Stimulated activated CD4-positive, alpha-beta T cell treated with anti-CD3 and anti-CD28 coated beads, Interleukin-1b, Interleukin-23, amount 100 ng/mL, for 1 hour (primary cell): ENCODE results near the gene SMAD1.
"Not testable (repeated sequence)": the region's sequence is repeated elsewhere in the genome, so short reads cannot be mapped to it uniquely, and the experiment has no call there.

ENCODE experiments used
- DNase-seq, 2 donors: peaks; one replicate each; pipeline ENCODE4 v3.0.0-alpha.2; 2020; ENCODE audit warnings: low read depth in 2 of 2

Gene SMAD1

GRCh38 chr4:145527773-145528172 is 46.1 kb downstream of the SMAD1 start:
- no peak for DNase-seq

DNA sequence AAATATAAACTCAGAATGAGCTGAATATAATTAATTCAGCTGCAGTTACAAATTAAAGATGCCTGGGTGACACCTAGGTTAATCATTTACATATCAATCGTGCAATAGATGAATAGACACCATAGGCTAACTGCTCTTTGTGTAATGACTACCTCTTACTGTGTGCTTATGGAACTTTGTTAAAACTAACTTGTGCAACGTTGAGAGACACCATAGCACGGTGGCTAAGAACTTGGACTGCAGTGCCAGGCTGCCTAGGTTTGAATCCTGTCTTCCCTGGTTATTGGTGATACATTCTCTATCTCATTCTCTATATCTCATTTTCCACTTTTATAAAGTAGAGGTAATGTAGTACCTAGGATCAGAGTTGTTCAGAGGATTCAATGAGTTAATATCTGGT is 46.9 kb downstream of the SMAD1 start:
- no peak for DNase-seq

DNA sequence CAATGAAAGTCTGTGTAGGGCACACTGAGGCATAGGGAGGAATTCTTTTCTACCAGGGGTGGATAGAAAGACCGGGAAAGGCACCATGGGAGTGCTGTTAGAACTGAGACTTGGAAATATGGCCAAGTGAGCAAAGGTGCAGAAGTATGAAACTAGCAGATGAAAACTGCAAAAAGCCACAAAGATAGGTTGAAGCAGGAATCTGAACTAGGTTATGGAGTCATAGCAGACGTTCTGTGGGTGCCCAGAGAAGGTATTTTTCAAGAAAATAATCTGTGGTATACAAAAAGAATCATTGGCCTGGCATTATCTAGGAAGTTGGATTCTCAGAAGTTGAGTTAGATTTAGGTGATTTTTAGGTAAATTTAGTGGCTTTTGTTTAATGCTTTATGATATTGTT is 48.5 kb downstream of the SMAD1 start:
- DNase-seq: no peak

DNA sequence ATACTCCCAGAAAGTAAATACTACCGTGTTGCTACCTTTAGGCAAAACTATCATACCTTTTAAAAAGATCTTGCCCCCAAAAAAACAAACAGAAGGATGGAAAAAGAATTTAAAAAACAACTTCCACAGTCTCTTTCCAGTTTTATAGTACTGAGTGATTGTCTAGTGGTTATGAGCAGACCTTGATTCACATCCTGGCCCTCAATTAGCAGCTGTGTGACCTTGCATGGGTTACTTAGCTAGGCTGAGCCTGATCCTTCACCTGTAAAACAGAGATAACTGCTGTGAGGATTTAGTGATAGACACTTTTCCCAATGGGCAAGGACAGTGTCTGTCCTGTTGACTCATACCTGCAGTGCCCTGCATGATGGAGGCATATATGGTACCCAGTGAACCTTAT is 49.0 kb downstream of the SMAD1 start:
- no peak for DNase-seq

DNA sequence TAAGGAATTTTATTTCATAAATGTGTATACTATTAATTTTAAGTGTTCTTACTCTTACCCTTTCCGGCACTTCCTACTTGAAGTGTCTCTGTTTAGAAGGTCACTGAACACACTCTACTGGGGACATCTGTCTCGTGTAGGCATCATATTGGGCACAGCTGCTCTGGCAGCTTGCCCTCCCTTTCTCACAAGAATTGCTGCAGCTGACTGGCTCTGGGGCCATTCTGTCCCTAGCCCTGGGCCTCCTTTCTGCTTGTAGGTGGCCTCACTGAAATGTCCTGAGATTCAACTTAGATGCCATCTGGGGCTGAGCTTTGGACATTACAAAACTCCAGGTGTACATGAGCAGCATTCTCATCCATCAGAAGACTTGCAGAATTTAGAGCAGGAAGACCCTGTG is 49.6 kb downstream of the SMAD1 start:
- DNase-seq: no peak

- DNase-seq: no peak
These were observed 50.2 kb downstream of the SMAD1 start for GRCh38 chr4:145531859-145532258.

GRCh38 chr4:145533001-145533400 is 51.3 kb downstream of the SMAD1 start:
- no peak for DNase-seq

- not testable (repeated sequence) for DNase-seq
These were observed 51.8 kb downstream of the SMAD1 start for GRCh38 chr4:145533415-145533814.

DNA sequence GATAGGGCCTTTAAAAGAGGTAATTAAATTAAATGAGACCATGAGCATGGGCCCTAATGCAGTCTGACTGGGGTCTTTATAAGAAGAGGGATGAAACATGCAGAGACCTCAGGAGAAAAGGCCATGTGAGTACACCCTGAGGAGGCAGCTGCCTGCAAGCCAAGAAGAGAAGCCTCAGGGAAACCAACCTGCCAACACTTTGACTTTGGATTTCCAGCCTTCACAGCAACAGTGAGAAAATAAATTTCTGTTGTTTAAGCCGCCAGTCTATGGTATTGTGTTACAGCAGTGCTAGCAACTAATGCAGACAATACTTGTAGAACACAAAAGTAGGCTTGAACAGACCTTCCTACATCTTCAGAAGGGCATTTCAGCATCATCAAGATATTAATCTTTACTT is 52.3 kb downstream of the SMAD1 start:
- no peak for DNase-seq

GRCh38 chr4:145535202-145535601 is 53.5 kb downstream of the SMAD1 start:
- DNase-seq: no peak

GRCh38 chr4:145536044-145536443 is 54.4 kb downstream of the SMAD1 start:
- DNase-seq: no peak

DNA sequence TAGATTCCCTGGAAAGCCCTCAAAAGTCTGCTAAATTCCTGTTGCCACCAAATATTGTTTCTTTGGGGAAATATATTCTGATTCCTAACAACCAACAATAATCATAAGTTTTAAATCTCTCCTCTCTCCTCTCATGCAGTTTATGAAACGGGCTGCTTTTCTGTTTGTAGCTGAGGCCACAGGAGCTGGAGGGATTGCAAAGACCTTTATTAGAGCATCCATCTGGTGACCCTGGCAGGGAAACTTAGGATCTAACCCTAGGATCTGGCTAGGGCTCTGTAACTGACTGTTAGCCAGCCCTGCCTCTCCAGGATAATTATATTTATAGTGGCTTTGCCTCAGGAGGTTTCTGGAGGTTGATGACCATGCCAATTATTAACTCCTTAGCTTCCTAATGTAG is 56.9 kb downstream of the SMAD1 start:
- no peak for DNase-seq

DNA sequence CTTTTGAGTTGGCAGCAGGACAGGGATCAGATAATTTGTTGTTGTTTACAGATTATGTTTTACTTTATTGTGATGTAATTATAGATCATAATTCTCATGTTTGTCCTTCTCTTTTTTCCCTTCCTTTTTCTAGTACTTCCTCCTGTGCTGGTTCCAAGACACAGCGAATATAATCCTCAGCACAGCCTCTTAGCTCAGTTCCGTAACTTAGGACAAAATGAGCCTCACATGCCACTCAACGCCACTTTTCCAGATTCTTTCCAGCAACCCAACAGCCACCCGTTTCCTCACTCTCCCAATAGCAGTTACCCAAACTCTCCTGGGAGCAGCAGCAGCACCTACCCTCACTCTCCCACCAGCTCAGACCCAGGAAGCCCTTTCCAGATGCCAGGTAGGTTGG is 58.0 kb downstream of the SMAD1 start:
- no peak for DNase-seq

- no peak for DNase-seq
These were observed 58.6 kb downstream of the SMAD1 start for GRCh38 chr4:145540235-145540634.

GRCh38 chr4:145541346-145541745 is 59.7 kb downstream of the SMAD1 start:
- no peak for DNase-seq

DNA sequence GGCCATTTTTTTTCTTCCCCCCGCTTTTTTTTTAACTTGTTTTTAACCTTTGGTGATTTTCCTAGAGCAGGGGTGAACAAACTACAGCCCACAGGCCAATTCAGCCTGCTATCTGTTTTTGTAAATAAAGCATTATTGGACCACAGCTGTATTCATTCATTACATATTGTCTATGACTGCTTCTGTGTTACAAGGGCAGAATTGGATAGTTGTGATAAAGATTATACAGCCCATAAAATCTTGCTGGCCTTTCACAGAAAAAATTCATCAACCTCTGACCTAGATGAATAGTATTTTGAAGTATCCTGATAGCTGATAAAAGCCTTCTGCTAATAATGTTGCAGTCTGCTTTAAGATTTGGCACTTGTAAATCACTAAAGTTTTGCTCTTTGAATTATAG is 63.4 kb downstream of the SMAD1 start:
- no peak for DNase-seq

DNA sequence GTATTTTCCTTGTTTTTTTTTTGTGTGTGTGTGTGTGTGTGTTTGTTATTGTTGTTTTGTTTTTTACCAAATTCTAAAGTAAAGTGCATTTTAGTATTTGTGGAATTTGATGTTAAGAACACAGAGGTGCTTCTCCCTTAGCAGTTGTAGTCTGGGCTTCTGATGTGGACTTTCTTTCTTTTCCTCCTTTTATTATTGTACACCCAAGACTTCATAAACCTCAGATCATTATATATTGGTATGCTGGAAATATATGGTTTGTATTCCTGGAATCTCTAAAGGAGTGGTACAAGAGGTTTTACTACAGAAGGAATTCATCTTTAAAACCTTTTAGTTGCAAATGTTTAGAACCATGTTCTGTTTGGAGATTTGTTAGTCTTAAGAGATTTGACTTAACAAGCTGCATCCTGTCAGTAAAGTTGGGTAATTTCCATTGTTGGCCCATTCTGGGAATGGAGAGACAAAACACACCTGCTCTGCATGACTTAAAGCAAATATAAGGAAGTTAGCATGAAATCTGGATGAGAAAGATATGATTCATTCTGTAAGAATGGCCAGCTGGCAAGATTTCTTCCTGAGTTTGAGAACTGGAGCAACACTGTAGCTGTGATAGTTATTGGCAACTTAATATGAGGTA is 64.0 kb downstream of the SMAD1 start:
- no peak for DNase-seq

- DNase-seq: no peak
These were observed 64.7 kb downstream of the SMAD1 start for GRCh38 chr4:145546175-145546915.

GRCh38 chr4:145551660-145552059 is 70.0 kb downstream of the SMAD1 start:
- DNase-seq: no peak

- DNase-seq: no peak
These were observed 70.6 kb downstream of the SMAD1 start for GRCh38 chr4:145552181-145552822.

DNA sequence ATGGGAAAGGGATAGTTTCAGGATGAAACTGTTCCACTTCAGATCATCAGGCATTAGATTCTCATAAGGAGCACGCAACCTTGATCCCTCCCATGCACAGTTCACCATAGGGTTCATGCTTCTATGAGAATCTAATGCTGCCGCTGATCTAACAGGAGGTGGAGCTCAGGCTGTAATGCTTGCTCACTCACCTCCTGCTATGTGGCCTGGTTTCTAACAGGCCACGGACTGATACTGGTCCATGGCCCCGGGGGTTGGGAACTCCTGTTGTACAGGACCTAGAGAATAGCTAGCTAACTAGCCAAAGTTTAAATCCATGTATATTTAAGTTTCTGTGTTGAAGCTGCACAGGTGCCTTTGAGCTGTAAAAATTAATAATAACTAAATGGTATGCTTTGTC is 71.7 kb downstream of the SMAD1 start:
- no peak for DNase-seq

DNA sequence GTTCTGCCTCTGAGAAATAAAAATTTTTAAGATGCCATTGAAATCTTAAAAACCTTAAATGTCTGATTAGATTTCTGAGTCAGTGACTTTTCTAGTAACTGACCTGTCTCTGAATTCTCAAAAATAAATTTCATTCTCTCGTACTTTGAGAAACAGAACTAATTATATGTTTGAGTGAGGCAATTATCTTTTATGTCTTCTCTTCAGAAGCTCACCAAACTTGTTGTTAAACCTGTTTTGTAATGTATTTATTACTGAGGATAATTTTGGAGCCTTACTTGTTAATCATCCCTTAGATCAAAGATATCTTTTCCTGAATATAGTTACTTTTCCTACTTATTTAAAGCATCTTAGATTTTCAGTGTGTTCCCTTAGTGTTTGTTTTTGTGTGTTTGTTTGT is 73.0 kb downstream of the SMAD1 start:
- no peak for DNase-seq

- peak in 1 of 2 donors; percentile 28 for DNase-seq
These were observed 76.1 kb downstream of the SMAD1 start for GRCh38 chr4:145557720-145558119.
